CD4-positive, alpha-beta T cell treated with Interleukin-12 subunit alpha and Interleukin-12 subunit beta, for 1 hour (primary cell): ENCODE measurements around the gene HEXD.
"Not testable (repeated sequence)": the region's sequence is repeated elsewhere in the genome, so short reads cannot be mapped to it uniquely, and the experiment has no call there.

Experiments used
- DNase-seq: peaks from one replicate; pipeline ENCODE4 v3.0.0-alpha.2; 2020

HEXD gene

GRCh38 chr17:82442643-82443464, 24.7 kb downstream of the HEXD start:
- no peak for DNase-seq

GRCh38 chr17:82443465-82444283, 25.5 kb downstream of the HEXD start:
- DNase-seq, result no peak

GRCh38 chr17:82444284-82444893, 26.2 kb downstream of the HEXD start:
- DNase-seq, result no peak

- no peak for DNase-seq
These were observed 26.9 kb downstream of the HEXD start for GRCh38 chr17:82444941-82445521.

GRCh38 chr17:82445542-82445941, 27.4 kb downstream of the HEXD start:
- no peak for DNase-seq

GRCh38 chr17:82446124-82446523, 28.0 kb downstream of the HEXD start:
- no peak for DNase-seq

- no peak for DNase-seq
These were observed 28.5 kb downstream of the HEXD start for GRCh38 chr17:82446649-82447048.

GRCh38 chr17:82447876-82448275, 29.7 kb downstream of the HEXD start:
- no peak for DNase-seq

GRCh38 chr17:82449131-82449882, 31.2 kb downstream of the HEXD start:
- DNase-seq, result peak; percentile 82

GRCh38 chr17:82449883-82450356, 31.8 kb downstream of the HEXD start:
- DNase-seq, result peak; percentile 33

GRCh38 chr17:82450357-82451106, 32.4 kb downstream of the HEXD start, which contains the start of gene CYBC1:
CYBC1 (minus strand) TSS chr17:82450752; CDS start chr17:82449254, 1,498 bp downstream.
- peak; percentile 94 for DNase-seq

GRCh38 chr17:82452162-82452561, 34.0 kb downstream of the HEXD start:
- no peak for DNase-seq

GRCh38 chr17:82453151-82453550, 35.0 kb downstream of the HEXD start:
- DNase-seq, result not testable (repeated sequence)

GRCh38 chr17:82453706-82454105, 35.6 kb downstream of the HEXD start:
- DNase-seq, result not testable (repeated sequence)

GRCh38 chr17:82457073-82457928, 39.2 kb downstream of the HEXD start:
- no peak for DNase-seq

GRCh38 chr17:82457929-82458178, 39.7 kb downstream of the HEXD start:
- peak; percentile 94 for DNase-seq

- peak; percentile 96 for DNase-seq
These were observed 40.2 kb downstream of the HEXD start, which contains the start of gene NARF for GRCh38 chr17:82458179-82458884. NARF (plus strand) TSS chr17:82458741; CDS start chr17:82458804, 63 bp downstream.

GRCh38 chr17:82458885-82459424, 40.8 kb downstream of the HEXD start:
- DNase-seq, result peak; percentile 60

- not testable (repeated sequence) for DNase-seq
These were observed 41.8 kb downstream of the HEXD start for GRCh38 chr17:82459936-82460335.
